NCI-H69 (cell line): ENCODE results near the gene PPP2R2B.

Experiments used
- DNase-seq: peaks from one replicate; lab custom pipeline; 2025; lab: John Stamatoyannopoulos, UW

The PPP2R2B gene

DNA sequence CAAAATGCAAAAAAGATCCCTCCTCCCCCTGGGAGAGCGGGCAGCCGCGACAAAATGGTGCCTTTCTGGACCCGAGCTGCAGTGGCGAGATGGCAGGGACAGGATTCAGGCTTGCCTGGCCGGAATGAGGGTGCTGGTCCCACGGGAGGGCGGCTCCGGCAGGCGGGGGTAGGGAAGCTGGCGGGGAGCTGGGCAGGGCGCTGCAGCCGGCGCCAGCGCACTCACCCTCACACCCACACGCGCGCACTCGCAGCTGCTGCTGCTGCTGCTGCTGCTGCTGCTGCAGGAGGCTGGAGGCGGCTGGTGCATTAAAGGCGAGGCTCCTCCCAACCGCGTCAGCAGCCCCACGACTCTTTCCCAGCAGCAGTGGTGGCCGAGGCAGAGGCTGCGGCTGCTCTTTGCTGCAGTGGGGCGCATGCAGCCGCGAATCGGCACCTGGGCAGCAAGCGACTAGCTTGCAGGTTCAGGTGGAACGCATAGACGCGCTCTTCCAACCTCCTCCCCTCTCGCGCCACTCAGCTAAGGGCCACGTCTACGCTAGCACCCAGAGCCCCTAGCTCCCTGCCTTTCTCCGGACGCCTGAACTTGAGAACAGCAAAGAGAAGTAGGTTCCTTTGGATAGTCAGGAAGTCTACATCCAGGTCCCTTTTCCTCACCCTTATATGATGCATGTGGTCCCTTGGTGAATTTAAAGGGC is at the start of gene PPP2R2B:
PPP2R2B (minus strand) TSS at position 282 of the 697 bp plus-strand sequence.
- peak; percentile 84 for DNase-seq

DNA sequence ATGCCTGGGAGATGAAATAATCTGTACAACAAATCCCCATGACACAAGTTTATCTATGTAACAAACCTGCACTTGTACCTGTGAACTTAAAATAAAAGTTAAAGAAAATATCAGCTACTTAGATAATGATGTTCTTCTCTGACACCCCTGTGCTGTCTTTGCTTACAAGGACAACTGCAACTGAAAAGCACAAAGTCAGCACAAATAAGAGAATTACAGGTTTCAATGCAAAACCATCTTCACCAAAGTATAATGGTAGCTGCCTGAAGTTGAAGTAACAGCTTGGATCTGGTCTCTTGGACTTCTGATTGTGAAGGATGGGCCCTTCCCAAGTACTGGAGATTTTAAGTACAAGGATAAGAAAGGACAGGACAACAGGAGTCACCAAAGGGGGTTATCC is 45.6 kb upstream of the PPP2R2B start:
- DNase-seq: no peak

GRCh38 chr5:146921225-146921624 is 42.7 kb upstream of the PPP2R2B start:
- peak; percentile 21 for DNase-seq

- DNase-seq: peak; percentile 33
Observed at GRCh38 chr5:146920351-146920881, 41.9 kb upstream of the PPP2R2B start.

GRCh38 chr5:146919304-146919703 is 40.7 kb upstream of the PPP2R2B start:
- no peak for DNase-seq

GRCh38 chr5:146917931-146918330 is 39.4 kb upstream of the PPP2R2B start:
- peak; percentile 24 for DNase-seq

DNA sequence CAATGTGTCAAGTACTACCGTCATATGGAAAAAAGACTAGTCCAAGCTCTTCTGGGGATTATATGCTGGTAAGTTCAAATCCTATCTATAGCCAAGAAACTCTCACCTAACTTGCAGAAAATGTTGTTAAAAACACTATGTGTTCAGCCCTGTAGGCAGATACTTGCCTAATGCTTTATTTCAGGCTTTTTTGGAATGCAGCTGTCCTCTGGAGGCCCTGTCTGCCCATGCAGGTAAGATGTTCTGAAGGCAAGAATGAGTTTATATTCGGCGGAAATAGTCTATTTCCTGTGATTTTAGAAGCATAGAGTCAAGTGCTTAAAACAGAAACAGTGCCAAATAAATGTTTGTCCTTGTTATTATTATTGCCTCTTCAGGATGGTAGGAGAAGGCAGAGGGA is 34.3 kb upstream of the PPP2R2B start:
- no peak for DNase-seq

- DNase-seq: no peak
Observed at GRCh38 chr5:146910239-146910638, 31.7 kb upstream of the PPP2R2B start.

DNA sequence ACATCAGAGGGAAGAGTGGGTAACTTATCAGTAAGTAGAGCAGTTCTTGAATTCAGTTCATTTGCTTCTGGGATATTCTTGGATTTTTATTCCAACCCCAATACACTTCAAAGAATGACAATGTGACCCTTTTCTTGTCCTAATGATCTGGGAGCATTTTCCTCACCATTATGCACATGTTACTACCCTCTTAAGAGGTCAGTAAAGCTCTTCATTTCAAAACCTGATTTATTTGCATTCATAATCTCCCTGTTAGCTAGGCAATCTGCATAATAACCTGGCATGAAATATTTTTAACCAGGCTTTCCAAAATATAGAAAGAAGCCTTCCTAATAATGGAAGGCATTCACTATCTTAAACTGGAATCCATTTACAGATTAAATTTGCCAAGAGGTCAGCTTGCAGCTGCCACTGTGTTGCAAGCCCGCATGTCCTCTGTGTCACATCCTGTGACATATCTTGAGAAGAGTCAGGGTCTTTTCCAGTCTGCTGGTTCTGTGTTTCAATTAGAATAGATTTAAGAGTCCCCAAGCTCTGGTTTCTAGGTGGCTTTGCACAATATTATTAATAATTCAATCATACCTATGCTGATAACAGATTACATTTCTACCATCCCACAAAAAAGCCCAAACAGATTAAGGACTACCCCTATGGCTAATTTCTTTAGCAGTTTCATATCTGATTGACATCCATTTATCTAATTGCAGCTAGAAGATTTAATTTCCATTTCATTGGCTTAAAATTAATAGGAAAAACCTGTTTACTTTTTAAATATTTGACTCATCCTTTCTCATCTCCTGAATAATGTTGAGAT is 30.9 kb upstream of the PPP2R2B start:
- no peak for DNase-seq

- peak; percentile 49 for DNase-seq
Observed at GRCh38 chr5:146906803-146907202, 28.2 kb upstream of the PPP2R2B start.

GRCh38 chr5:146904890-146905289 is 26.3 kb upstream of the PPP2R2B start:
- no peak for DNase-seq

- no peak for DNase-seq
Observed at GRCh38 chr5:146903789-146904188, 25.2 kb upstream of the PPP2R2B start.

DNA sequence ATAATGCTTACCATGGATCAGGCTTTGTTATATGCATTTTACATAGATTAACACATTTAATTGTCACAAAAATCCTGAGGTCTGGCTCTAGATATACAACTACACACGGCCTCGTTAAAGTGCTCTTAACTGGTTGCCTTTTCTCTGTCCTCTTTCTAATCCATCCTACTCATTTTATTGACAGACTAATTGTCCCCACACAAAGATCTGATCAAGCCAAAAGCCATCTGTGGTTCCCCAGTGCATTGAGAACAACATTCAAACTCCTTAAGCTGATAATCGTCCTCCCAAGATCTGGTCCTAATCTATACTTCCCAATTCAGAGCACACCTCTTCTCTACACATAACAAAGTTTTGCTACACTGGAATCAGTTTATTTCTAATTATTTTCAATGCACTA is 23.9 kb upstream of the PPP2R2B start:
- no peak for DNase-seq

DNA sequence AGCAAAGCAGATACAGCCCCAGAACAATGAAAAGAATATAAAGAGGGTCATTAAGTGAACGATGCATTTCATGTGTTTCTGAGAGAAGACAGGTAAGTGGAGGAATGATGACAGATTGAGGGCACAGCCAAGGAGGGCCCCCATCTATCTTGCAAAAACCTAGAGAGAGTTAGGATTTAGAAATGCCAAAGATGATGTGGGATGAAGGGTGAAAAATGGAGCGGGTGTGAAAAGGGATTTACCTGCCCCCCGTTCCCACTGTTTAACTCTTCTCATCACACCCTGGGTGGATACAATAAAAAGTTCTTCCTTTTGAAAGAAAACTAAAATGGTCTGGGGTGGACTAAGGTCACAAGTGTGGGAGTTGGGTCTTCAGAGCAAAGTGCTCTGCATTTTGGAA is 18.5 kb upstream of the PPP2R2B start:
- no peak for DNase-seq

DNA sequence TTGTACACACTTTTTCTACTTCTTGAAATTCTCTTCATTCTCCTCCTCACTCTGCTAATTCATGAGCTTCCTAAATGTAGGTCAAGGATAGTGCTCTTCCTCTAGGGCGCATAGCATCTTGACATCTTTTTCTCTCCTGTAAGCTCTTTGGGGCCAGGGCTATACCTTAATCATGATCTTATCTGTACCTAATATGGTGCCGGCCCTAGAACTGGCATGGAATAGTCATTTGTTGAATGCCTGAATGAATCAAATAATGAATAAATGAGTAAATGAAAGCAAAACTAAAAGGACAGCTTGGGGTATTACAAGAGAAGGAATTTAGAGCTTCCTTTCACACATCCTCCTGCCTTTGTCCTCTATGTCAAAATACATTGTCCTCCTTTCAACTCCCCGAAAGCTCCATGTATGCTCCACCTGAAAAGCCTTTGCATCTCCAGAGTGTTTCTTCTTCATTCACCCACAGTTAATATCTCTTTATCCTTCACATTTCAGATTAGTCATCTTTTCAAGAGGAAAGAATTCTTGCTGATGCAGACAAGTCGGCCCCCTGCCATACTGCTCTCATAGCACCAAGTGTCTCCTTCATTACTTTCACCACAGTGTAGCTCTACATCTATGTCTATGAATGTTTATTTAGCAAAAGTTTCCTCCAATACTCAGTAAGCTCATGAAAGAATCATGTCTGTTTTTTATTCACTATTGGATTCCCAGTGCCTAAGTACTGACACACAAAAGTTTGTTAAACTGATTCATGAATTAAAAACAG is 16.4 kb upstream of the PPP2R2B start:
- DNase-seq: no peak

GRCh38 chr5:146893991-146894390 is 15.4 kb upstream of the PPP2R2B start:
- DNase-seq: no peak

GRCh38 chr5:146892231-146892630 is 13.7 kb upstream of the PPP2R2B start:
- DNase-seq: no peak

DNA sequence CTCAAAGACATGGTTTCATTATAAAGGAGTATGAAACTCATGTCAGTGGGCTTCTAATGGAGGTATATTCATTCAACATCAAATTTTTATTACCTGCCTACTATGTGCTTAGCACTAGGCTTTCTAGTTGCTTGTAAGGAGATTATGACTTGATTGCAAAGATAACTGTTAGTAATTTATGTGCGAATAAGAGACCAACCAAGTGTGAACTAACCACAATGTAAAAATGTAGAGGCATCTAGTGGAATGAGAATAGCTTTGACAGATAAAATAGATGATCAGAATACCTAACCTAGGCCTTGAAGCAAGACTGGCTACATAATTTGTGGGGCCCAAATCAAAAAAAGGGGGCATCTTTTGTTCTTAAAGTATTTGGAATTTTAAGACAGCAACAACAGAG is 13.0 kb upstream of the PPP2R2B start:
- DNase-seq: no peak

- DNase-seq: peak; percentile 9
Observed at GRCh38 chr5:146890731-146891440, 12.3 kb upstream of the PPP2R2B start.

DNA sequence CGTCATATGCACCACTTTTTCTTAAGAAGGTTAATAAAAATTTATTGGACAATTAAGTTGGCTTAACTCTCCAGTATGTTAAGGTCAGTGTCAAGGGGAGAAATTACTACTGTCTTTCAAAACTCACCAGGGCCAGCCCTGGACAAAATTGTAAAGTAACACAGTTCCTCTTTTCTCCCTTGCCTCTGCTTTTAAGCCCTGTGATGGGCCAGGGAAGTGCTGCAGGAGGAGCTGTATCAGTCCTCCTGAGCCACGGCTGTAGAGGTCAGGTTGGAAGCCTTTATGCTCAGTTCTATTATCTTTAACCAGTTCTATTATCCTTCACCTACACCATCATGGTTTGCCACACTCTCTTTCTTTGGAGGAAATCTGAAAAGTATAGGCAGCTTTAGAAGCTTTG is 11.5 kb upstream of the PPP2R2B start:
- no peak for DNase-seq

DNA sequence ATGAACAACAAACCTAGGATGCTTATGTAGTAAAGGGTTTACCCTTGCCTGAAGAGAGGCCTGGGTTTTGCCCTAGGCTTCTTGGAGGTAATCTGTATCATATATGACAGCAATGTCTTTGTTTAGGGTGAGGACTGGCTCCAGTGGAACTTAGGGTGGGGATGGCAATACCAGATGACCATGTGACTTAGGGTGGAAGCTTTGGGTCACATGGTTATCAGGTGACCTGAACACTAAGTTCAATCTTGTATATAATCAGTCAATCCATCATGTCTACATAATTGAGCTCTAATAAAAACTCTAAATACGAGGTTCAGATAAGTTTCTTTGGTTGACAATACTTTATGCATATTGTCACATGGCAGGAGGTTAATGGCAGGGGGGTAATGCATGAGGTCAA is 10.6 kb upstream of the PPP2R2B start:
- DNase-seq: no peak
